HG03565 (cell line): Measurements from ENCODE around the gene RASGRF2.
"Not testable (repeated sequence)": the region's sequence is repeated elsewhere in the genome, so short reads cannot be mapped to it uniquely, and the experiment has no call there.

ENCODE experiments used
- ATAC-seq: cut with Tn5 transposase; IDR thresholded peaks from one replicate; pipeline ENCODE4 v1.9.1; 2021; ENCODE audit warnings: mild to moderate bottlenecking, moderate library complexity; ENCODE audit not compliant: unreplicated experiment

The RASGRF2 gene

DNA sequence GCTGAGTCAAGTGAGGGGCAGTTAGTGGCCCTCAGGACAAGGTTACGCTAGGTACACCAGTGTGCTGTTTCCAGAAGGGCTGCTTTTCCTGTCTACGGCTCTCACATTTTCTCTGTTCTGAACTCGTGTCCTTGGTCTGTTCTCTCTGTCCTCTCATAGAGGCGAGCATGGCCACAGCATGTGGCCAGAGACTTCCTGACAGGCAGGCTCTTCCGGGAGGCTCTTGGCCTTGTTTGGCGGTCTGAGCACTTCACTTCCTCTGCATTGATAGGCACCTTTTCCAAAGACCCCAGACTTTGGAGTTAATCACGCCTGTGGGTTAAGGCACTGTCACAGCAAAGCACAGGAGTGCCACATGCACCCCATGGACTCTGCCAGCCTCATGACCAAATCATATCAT, 274.1 kb downstream of the RASGRF2 start:
- no peak for ATAC-seq

DNA sequence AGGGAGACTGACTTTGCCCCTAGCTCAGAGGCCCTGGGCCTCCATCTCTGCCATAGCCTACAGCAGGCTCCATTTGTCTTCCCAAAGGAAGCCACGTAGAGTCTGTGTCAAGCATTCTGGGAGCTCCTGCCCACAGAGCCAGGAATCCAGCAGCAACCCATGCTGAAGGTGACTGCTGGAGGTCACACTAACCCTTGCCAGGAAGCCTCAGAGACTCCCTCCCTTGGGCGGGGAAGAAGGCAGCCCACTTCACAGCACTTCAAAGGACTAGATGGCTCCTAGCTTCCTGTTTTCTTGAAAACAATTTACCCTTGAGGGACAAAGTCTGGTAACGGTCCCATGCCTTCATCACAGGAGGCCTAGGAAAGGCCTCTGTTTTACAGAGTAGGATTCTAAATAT, 274.6 kb downstream of the RASGRF2 start:
- no peak for ATAC-seq

DNA sequence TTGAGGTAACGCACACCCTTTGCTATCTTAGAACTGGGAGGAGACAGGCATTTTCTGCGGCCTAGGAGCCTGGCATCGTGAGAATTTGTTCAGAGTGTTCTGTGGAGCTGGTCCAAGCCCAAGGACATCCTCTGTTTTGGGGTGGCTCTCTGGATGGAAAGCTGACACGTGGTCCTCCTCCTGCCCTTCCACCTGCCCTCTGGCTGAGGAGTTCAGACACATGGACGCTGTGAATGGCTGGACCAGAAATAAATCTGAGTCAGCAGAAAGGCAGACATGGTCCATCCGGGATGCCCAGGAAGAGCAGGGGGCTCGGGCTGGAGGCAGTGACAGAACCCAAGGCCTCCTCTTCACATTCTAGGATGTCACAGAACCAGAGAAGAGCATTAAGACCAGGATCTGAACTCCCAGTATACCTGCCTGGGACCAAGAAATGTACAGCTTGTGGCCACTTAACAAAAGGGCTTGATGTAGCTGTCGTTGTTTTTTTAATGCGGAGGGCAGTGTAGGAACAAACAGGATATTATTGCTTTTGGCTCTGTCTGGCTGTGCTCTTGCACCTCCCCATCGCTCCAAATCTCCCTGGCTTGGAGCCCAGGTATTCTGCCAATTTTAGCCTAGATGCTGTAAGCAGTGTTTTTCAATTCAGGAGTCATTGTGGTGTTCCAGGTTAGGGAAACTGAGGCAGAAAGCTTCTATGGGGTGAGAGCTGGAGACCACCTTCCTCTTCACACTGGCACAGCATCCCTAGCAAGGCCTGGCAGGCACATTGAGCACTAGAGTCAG, 275.3 kb downstream of the RASGRF2 start:
- no peak for ATAC-seq

DNA sequence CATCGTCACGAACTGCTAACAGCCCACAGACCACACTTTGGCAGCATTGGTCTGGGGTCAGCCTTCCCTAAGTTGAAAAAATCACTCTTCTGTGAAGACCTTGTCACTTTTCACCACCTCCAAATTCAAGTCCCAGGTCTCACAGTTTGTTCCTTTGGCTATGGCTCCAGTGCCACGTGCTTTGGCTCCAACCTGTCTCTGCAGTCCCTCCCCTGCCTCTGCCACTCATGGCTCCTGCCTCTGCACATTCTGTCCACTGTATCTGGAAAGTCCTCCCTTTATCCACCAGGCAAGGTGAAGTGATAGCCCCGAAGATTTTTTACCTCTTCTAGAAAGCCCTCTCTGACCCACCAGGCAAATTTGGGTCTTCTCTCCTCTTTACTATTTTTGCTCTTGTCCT, 278.3 kb downstream of the RASGRF2 start:
- no peak for ATAC-seq

DNA sequence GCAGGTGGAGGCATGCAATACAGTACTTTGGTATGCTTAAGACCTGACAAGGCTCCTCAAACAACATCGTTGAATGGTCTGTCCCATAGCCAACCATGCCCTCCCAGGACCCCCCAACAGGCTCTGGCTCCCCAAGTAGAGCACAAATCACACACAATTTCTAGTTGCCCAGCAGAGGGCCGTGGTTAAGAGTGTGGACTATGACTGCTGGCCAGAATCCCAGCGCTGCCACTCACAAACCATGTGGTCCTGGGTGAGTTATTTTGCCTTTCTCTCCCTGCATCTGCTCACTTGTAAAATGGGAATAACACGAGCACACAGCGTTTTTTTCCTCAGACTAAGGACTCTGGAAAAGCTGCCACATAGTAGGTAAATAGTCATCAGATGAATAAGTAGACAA, 279.4 kb downstream of the RASGRF2 start:
- ATAC-seq = no peak

DNA sequence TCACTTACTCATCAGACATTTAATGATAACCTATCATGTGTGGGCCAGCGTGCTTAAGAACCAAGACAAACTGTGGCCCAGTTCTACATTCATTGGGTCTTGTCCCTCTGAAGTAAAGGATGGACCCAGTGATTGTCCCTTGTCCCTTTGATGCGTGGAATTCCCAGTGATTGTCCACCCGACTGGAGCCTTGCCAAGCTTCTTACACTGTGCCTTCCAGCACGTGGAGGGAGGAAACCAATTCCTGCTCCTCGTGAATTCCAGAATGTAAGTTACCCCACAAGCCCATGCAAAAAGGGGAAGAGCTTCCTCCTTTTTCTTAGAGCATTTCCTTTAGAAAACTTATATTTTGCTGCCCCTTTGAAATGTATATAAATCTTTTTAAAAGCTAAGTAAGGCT, 280.8 kb downstream of the RASGRF2 start:
- ATAC-seq = no peak

DNA sequence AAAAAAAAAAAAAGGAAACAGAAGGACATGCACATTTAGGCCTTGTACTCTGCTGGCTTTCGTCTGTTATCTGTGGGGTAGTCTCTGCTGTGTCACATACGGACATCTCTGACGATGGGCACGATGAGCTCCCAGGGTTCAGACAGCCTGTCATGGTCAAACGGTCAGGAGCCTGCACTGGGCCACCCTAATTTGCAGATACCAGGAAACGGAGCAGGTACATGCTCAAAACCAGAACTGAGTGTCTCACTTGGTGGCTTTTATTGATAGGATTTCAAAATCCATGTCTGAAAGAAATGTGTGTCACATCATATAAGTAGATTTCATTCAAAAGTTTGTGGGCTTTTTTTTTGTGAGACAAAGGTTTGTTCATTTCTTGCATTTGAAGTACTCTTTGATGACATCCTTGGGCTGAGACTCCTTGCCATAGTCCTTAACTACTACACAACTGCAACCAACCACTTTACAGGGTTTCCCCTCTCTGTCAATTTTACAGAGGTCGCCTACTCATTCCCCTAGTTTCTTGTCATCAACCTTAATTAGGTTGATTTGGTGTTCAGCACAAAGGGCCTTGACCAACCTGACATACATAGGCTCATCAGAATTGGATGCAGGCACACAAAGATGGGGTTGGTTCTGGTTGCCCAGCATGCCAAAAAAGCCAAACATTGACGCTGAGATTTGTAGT, 281.9 kb downstream of the RASGRF2 start:
- ATAC-seq = no peak

DNA sequence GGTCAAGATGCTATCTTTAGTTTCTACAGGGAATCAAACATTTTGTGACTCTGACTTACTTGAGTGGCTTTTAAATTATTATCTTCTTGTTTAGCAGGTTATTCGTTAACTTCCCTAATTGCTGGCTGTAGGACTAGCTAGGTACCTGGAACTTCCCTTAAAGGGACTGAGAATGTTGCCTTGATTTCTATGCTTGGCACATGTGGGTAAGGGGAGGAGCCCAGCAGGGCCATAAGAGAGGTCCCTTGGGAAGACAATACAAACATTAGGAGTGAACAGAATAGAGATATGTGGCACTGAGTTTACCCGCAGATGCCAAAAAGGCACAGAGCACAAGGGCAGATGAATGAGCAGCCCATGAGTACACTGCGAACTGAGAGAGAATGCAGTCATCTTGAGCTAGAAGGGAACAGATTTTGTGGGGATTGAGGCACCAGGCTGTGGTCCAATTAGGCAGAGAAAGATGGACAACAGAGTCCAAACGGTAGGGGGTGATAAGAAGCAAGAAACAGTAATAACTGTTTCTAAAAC, 282.8 kb downstream of the RASGRF2 start:
- no peak for ATAC-seq

GRCh38 chr5:81244451-81244850, 284.3 kb downstream of the RASGRF2 start:
- ATAC-seq = no peak

DNA sequence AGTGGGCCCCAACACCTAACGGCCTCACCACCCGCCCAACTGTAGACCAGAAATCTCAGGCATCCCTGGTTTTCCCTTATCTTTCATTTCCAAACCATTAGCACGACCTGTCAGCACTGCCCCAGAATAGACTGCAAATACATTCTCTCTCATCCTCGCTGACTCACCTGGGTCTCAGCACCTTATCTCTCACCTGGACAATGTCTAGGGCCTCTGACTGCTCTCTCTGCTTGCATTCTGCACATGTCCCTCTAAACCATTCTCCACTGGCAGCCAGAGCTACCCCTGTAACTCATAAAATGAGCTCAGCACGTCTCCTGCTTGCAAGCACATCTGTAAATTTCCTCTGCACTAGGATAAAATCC, 285.7 kb downstream of the RASGRF2 start:
- ATAC-seq = no peak

GRCh38 chr5:81246697-81247096, 286.5 kb downstream of the RASGRF2 start:
- ATAC-seq = no peak

DNA sequence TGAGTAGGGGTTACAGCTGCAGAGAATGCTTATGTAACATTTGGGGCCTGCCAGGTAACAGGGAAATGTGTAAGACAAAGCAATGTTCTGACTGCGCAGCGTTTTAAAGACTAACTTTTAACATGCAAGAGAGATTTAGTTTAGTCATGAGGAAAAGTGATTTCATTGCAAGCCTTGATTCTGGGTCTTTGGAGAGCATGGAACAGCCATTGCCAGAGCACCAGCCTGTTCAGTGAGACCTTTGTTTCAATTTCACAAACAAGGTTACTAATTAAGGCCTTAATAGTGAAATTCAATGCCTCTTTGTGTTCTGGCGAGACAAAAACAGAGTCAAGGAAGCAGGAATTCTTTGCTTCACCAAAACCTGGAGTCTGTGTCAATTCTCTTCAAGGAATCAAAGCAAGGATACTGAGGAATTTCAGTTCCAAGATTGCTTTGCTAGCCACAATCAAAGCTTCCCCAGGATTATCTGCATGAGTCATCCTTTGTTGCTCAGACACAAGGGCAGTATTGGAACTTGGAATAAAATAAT, 287.3 kb downstream of the RASGRF2 start:
- ATAC-seq = no peak

DNA sequence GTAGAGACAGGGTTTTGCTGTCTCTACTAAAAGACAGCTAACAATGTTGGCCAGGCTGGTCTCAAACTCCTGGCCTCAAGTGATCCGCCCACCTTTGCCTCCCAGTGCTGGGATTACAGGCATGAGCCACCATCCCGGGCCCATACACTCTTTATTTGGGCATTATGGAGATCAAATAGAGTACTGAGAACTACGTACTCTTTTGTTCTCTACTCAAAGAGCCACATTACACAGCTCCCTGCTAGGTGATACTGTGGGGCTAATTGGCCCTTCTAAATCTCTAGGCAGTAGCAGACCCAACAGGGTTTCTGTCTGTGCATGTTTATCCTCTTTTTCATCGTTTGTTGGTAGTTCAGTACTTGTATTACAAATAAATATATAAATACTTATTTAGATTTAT, 289.1 kb downstream of the RASGRF2 start:
- ATAC-seq = no peak

DNA sequence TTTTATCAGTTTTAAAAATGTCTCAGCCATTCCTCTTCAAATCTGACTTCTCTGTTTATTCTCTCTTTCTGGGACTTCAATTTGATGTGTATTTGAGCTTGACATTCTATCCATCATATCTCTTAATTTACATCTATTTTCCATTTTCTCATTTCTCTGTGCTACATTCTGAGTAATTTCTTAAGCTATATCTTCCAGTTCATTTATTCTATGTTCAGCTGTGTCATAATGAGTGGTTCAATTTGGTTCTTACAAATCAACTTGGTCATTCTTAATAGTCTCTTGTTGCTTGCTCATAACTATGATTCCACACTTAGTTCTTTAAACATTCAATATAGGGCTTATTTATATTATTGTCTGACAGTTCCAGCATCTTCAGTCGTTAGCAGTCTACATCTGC, 289.8 kb downstream of the RASGRF2 start:
- no peak for ATAC-seq

- ATAC-seq = no peak
Observed at GRCh38 chr5:81251922-81252321, 291.8 kb downstream of the RASGRF2 start.

DNA sequence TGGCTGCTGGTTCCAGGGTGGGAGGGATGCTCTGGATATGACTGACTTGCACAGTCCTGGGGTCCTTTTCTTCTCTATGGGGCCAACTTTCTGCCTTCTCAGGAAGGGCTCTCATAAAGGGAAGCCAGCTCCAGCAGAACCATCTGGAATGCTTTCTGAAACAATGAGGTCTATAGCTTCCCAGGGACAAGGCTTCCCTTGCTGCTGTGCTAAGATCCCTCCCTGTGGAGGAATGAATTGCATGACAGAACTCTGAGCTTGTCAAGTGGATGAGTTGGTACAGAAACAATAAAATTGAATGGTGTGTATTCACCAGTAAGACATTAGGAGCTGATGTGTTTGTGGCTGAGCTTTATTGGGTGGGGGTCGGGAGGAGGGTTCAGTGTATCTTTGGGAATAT, 292.7 kb downstream of the RASGRF2 start:
- ATAC-seq = no peak

- ATAC-seq = no peak
Observed at GRCh38 chr5:81253875-81254274, 293.7 kb downstream of the RASGRF2 start.

GRCh38 chr5:81254886-81255559, 294.9 kb downstream of the RASGRF2 start:
- no peak for ATAC-seq

DNA sequence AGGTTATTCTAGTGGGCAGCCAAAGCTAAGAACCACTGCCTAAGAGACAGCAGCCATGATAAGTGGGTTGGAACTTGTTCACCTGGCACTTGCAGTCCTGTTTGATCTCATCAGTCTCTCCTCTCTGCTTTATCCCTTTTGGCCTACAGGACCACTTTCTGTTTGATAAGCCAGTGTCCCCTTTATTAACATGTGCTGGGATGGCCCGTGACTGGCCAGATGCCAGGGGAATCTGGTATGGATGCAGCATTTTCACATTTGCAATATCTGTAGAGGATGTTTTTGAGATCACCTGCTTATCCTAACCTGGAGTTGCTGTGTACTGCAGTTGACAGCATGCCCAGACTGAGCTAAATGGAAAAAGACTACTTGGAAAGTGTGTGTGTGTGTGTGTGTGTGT, 296.6 kb downstream of the RASGRF2 start:
- no peak for ATAC-seq

DNA sequence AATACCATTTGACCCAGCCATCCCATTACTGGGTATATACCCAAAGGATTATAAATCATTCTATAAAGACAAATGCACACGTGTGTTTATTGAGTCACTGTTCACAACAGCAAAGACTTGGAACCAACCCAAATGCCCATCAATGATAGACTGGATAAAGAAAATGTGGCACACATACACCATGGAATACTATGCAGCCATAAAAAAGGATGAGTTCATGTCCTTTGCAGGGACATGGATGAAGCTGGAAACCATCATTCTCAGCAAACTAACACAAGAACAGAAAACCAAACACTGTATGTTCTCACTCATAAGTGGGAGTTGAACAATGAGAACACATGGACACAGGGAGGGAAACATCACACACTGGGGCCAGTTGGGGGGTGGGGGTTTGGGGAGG, 302.6 kb downstream of the RASGRF2 start:
- not testable (repeated sequence) for ATAC-seq

GRCh38 chr5:81265101-81265500, 304.9 kb downstream of the RASGRF2 start:
- no peak for ATAC-seq
